Neural cell (in vitro differentiated cells): ENCODE measurements around the gene COPS8. TPM values are rescaled to one million over a fixed set of nuclear protein-coding genes. Genes with fewer than 3 reads are reported as not detected.

Source experiments
- H2AFZ ChIP-seq: fragments of 200-600, 300-800 bp; sonication (generic), shearing (Covaris generic); 2 replicates; pipeline ENCODE4 v1.6.0; 2014; ENCODE audit warnings: low read depth, mild to moderate bottlenecking, antibody characterized with exemption, low read length, moderate library complexity
- H3F3A ChIP-seq: fragments of 200-600 bp; shearing (Covaris generic); 2 replicates; pipeline ENCODE4 v1.6.1; 2016; ENCODE audit warnings: mild to moderate bottlenecking, moderate library complexity, mixed read lengths, antibody characterized with exemption, low read length; ENCODE audit not compliant: insufficient read depth, poor library complexity, severe bottlenecking
- H3K27ac ChIP-seq: fragments of 200-600, 300-800 bp; sonication (generic), shearing (Covaris generic); 2 replicates; pipeline ENCODE4 v1.5.1; 2014; ENCODE audit warnings: mild to moderate bottlenecking, low read length, moderate library complexity
- H3K27me3 ChIP-seq: fragments of 300-800, 200-600 bp; sonication (generic), shearing (Covaris generic); 2 replicates; pipeline ENCODE4 v1.6.0; 2014; ENCODE audit warnings: mild to moderate bottlenecking, low read depth, low read length, moderate library complexity; ENCODE audit not compliant: insufficient read depth
- H3K36me3 ChIP-seq: fragments of 300-800, 200-600 bp; sonication (generic), shearing (Covaris generic); 2 replicates; pipeline ENCODE4 v1.5.1; 2014; ENCODE audit warnings: mild to moderate bottlenecking, antibody characterized with exemption, low read length, moderate library complexity; ENCODE audit not compliant: insufficient read depth
- H3K4me2 ChIP-seq: fragments of 300-800, 200-600 bp; sonication (generic), shearing (Covaris generic); 2 replicates; pipeline ENCODE4 v1.6.0; 2014; ENCODE audit warnings: mild to moderate bottlenecking, low read length
- H3K4me3 ChIP-seq: fragments of 300-800, 200-600 bp; sonication (generic), shearing (Covaris generic); 2 replicates; pipeline ENCODE4 v1.5.1; 2014; ENCODE audit warnings: mild to moderate bottlenecking, low read length, moderate library complexity
- H3K79me2 ChIP-seq: fragments of 200-600 bp; shearing (Covaris generic); replicated peaks from 2 replicates; pipeline ENCODE4 v1.6.0; 2014; ENCODE audit warnings: mild to moderate bottlenecking, low read length, moderate library complexity; ENCODE audit not compliant: insufficient read depth
- H3K9ac ChIP-seq: fragments of 300-800, 200-600 bp; sonication (generic), shearing (Covaris generic); 2 replicates; pipeline ENCODE4 v1.6.1; 2016; ENCODE audit warnings: mild to moderate bottlenecking, low read length, mixed read lengths
- H3K9me2 ChIP-seq: fragments of 200-600 bp; shearing (Covaris generic); 2 replicates; pipeline ENCODE4 v1.6.1; 2016; ENCODE audit warnings: mild to moderate bottlenecking, low read length, mixed read lengths; ENCODE audit not compliant: insufficient read depth
- H3K9me3 ChIP-seq: fragments of 200-600, 300-800 bp; sonication (generic), shearing (Covaris generic); 2 replicates; pipeline ENCODE4 v1.6.1; 2016; ENCODE audit warnings: mild to moderate bottlenecking, mixed run types, low read length, moderate library complexity, mixed read lengths
- H4K20me1 ChIP-seq: fragments of 200-600 bp; shearing (Covaris generic); 2 replicates; pipeline ENCODE4 v1.6.1; 2016; ENCODE audit warnings: mild to moderate bottlenecking, mixed run types; ENCODE audit not compliant: insufficient read depth
- EP300 ChIP-seq: fragments of 450-650 bp; conservative IDR thresholded peaks from 2 replicates; pipeline ENCODE4 v1.6.1; 2014; ENCODE audit warnings: antibody characterized with exemption, mild to moderate bottlenecking, moderate library complexity; ENCODE audit not compliant: poor library complexity, severe bottlenecking
- EZH2 ChIP-seq: fragments of 200-600, 300-800 bp; shearing (Covaris generic), sonication (generic); IDR thresholded peaks from 2 replicates; pipeline ENCODE4 v1.6.1; 2014; ENCODE audit warnings: antibody characterized with exemption, low read length, borderline replicate concordance, mild to moderate bottlenecking; ENCODE audit not compliant: insufficient read depth, poor library complexity, severe bottlenecking
- MXI1 ChIP-seq: fragments of 450-650 bp; conservative IDR thresholded peaks from 2 replicates; pipeline ENCODE4 v1.6.1; 2014; ENCODE audit warnings: antibody characterized with exemption, mild to moderate bottlenecking; ENCODE audit not compliant: poor library complexity, severe bottlenecking
- POLR2AphosphoS5 ChIP-seq: IDR thresholded peaks from 2 replicates; pipeline ENCODE4 v1.6.1; 2012
- SMC3 ChIP-seq: fragments of 450-650 bp; conservative IDR thresholded peaks from 2 replicates; pipeline ENCODE4 v1.6.1; 2014; ENCODE audit warnings: antibody characterized with exemption, mild to moderate bottlenecking, moderate library complexity; ENCODE audit not compliant: poor library complexity
- TAF1 ChIP-seq: IDR thresholded peaks from 2 replicates; pipeline ENCODE4 v1.6.1; 2012; ENCODE audit warnings: low read depth
- polyA plus RNA-seq: library from polyadenylated mRNA; depleted of rRNA; stranded (reverse); fragments of >200 nt; gene quantifications from 2 replicates; pipeline ENCODE4 v1.2.3, GENCODE V29; 2014
- TF ChIP-seq, protein P1 (sequence below): fragments of 450-650 bp; IDR thresholded peaks from 2 replicates; pipeline ENCODE4 v1.5.1; 2014; ENCODE audit warnings: antibody characterized with exemption, mild to moderate bottlenecking, moderate library complexity; ENCODE audit not compliant: poor library complexity, severe bottlenecking
- TF ChIP-seq, protein P2 (sequence below): IDR thresholded peaks from 2 replicates; pipeline ENCODE4 v1.6.1; 2012; ENCODE audit warnings: borderline replicate concordance

The COPS8 gene
- polyA plus RNA-seq, 1 donor from 2014 or later, result 269 TPM

DNA sequence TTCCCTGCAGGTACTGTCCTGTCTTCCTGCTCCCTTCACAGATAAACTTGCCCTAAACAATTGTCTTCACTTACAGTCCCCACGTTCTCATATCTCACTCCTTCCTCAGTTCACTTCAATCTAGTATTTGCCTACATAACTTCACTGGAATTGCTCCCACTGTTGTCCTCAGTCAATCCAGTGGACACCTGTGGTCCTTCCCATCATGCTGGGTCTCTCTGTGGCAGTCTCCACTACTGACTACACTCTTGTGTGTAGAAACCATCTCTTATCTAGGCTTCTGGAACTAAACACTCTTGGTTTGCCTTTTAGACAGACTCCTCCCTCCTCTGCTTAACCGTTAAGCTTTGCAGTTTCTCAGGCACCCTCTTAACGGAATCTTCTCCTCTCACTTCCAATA is 58.8 kb downstream of the COPS8 start:
- no peak overlapping the region for H3K4me2 ChIP-seq
- no peak overlapping the region for H3K9ac ChIP-seq
- no peaks in the 10 kb centered on the region for H3K9me2 ChIP-seq
- no peak overlapping the region for H3K27ac ChIP-seq
- H4K20me1 ChIP-seq, result no peaks in the 10 kb centered on the region
- TF ChIP-seq, protein P1, sequence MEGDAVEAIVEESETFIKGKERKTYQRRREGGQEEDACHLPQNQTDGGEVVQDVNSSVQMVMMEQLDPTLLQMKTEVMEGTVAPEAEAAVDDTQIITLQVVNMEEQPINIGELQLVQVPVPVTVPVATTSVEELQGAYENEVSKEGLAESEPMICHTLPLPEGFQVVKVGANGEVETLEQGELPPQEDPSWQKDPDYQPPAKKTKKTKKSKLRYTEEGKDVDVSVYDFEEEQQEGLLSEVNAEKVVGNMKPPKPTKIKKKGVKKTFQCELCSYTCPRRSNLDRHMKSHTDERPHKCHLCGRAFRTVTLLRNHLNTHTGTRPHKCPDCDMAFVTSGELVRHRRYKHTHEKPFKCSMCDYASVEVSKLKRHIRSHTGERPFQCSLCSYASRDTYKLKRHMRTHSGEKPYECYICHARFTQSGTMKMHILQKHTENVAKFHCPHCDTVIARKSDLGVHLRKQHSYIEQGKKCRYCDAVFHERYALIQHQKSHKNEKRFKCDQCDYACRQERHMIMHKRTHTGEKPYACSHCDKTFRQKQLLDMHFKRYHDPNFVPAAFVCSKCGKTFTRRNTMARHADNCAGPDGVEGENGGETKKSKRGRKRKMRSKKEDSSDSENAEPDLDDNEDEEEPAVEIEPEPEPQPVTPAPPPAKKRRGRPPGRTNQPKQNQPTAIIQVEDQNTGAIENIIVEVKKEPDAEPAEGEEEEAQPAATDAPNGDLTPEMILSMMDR, result no peak
- TF ChIP-seq POLR2AphosphoS5 (no peak), TAF1 (no peak)
- H2AFZ ChIP-seq, result no peak overlapping the region
- H3K27me3 ChIP-seq, result no peaks in the 10 kb centered on the region
- no peaks in the 10 kb centered on the region for H3K79me2 ChIP-seq
- peaks cover 6% of the 10 kb centered on the region for H3K9me3 ChIP-seq
- no peak overlapping the region for H3K4me3 ChIP-seq
- H3K36me3 ChIP-seq, result no peaks in the 10 kb centered on the region
- no peaks in the 10 kb centered on the region for H3F3A ChIP-seq

DNA sequence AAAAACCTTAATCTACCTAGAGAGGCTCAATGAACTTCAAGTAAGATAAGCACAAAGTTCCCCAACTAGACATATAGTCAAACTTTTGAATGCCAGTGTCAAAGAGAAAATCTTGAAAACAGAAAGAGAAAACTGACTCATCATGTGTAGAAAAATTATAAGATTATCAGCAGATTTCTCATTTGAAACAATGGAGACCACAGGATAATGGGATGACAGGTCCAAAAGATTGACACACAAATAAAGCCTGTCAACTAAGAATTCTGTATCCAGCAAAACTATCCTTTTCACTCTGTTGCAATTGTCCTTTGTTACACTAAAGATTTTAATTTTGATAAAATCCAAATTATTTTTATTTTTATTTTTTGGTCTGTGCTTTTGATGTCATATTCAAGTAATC is 61.6 kb downstream of the COPS8 start:
- Histone ChIP-seq H3K4me2 (no peak overlapping the region), H3K79me2 (no peaks in the 10 kb centered on the region), H2AFZ (no peak overlapping the region), H3K4me3 (no peak overlapping the region), H3K27me3 (no peaks in the 10 kb centered on the region), H3K9ac (no peak overlapping the region), H3K9me2 (no peaks in the 10 kb centered on the region), H3K27ac (no peak overlapping the region), H3F3A (no peaks in the 10 kb centered on the region), H4K20me1 (no peaks in the 10 kb centered on the region), H3K9me3 (peaks cover 6% of the 10 kb centered on the region), H3K36me3 (no peaks in the 10 kb centered on the region)
- TF ChIP-seq MXI1 (no peak), EZH2 (no peak), SMC3 (no peak), EP300 (no peak), TAF1 (no peak)
- TF ChIP-seq, protein P2, sequence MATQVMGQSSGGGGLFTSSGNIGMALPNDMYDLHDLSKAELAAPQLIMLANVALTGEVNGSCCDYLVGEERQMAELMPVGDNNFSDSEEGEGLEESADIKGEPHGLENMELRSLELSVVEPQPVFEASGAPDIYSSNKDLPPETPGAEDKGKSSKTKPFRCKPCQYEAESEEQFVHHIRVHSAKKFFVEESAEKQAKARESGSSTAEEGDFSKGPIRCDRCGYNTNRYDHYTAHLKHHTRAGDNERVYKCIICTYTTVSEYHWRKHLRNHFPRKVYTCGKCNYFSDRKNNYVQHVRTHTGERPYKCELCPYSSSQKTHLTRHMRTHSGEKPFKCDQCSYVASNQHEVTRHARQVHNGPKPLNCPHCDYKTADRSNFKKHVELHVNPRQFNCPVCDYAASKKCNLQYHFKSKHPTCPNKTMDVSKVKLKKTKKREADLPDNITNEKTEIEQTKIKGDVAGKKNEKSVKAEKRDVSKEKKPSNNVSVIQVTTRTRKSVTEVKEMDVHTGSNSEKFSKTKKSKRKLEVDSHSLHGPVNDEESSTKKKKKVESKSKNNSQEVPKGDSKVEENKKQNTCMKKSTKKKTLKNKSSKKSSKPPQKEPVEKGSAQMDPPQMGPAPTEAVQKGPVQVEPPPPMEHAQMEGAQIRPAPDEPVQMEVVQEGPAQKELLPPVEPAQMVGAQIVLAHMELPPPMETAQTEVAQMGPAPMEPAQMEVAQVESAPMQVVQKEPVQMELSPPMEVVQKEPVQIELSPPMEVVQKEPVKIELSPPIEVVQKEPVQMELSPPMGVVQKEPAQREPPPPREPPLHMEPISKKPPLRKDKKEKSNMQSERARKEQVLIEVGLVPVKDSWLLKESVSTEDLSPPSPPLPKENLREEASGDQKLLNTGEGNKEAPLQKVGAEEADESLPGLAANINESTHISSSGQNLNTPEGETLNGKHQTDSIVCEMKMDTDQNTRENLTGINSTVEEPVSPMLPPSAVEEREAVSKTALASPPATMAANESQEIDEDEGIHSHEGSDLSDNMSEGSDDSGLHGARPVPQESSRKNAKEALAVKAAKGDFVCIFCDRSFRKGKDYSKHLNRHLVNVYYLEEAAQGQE, result no peak
- TF ChIP-seq, protein P1, result no peak
